Epithelial cell of proximal tubule (primary cell): ENCODE measurements around the gene BACH1. TPM values are rescaled to one million over a fixed set of nuclear protein-coding genes. Genes with fewer than 3 reads are reported as not detected.

Source experiments
- DNase-seq: peaks from one replicate; pipeline ENCODE4 v3.0.0-alpha.2; 2011; ENCODE audit warnings: low read depth
- H3K4me3 ChIP-seq: 2 replicates; pipeline ENCODE4 v1.5.1; 2011; ENCODE audit warnings: low read depth, mild to moderate bottlenecking, low read length
- CTCF ChIP-seq: conservative IDR thresholded peaks from 2 replicates; pipeline ENCODE4 v1.5.1; 2012; ENCODE audit warnings: low read depth, mild to moderate bottlenecking, low read length
- total RNA-seq: library from RNA; depleted of rRNA; stranded (reverse); fragments of >200 nt; gene quantifications from 2 replicates; pipeline ENCODE4 v1.2.3, GENCODE V29; 2015

The BACH1 gene
- total RNA-seq, 1 donor from 2014 or later = 24.9 TPM

GRCh38 chr21:29258626-29259338, 39.9 kb upstream of the BACH1 start:
- no peak overlapping the region for H3K4me3 ChIP-seq
- peak; percentile 58 for DNase-seq
- TF ChIP-seq CTCF = no peak

- no peak overlapping the region for H3K4me3 ChIP-seq
- no peak for DNase-seq
- no peak for TF ChIP-seq CTCF
Observed at GRCh38 chr21:29260461-29260860, 38.3 kb upstream of the BACH1 start.

- DNase-seq = no peak
- TF ChIP-seq CTCF = no peak
- no peak overlapping the region for H3K4me3 ChIP-seq
Observed at GRCh38 chr21:29261555-29262540, 36.9 kb upstream of the BACH1 start.

GRCh38 chr21:29264721-29265120, 34.0 kb upstream of the BACH1 start:
- DNase-seq = no peak
- TF ChIP-seq CTCF = no peak
- H3K4me3 ChIP-seq = no peak overlapping the region

- no peak for DNase-seq
- H3K4me3 ChIP-seq = no peak overlapping the region
- TF ChIP-seq CTCF = no peak
Observed at GRCh38 chr21:29265690-29266479, 32.8 kb upstream of the BACH1 start.

- H3K4me3 ChIP-seq = no peak overlapping the region
- no peak for TF ChIP-seq CTCF
- no peak for DNase-seq
Observed at GRCh38 chr21:29267666-29268065, 31.1 kb upstream of the BACH1 start.
